SK-N-SH (cell line): ENCODE measurements around the gene HOXB6. TPM values are rescaled to one million over a fixed set of nuclear protein-coding genes. Genes with fewer than 3 reads are reported as not detected.

Experiments
- CTCF ChIA-PET: fragments of 300-600, 350-600 bp; formaldehyde crosslinking; extraction: SDS; loops from one replicate; lab custom pipeline; 2021; lab: Yijun Ruan, JAX
- POLR2A ChIA-PET: fragments of 350-600 bp; sonication (Branson Sonifier 250); formaldehyde crosslinking; extraction: SDS; loops from one replicate; lab custom pipeline; 2020; ENCODE audit warnings: antibody characterized with exemption, inconsistent platforms; lab: Yijun Ruan, JAX
- DNase-seq: peaks from one replicate; pipeline ENCODE4 v3.0.0; 2012
- H2AFZ ChIP-seq: fragments of 200-600 bp; sonication (generic); 2 replicates; pipeline ENCODE4 v1.8.1; 2016; ENCODE audit warnings: antibody characterized with exemption, mild to moderate bottlenecking, low read depth
- H3F3A ChIP-seq: fragments of 200-600 bp; sonication (generic); replicated peaks from 2 replicates; pipeline ENCODE3; 2016; ENCODE audit warnings: antibody characterized with exemption, mild to moderate bottlenecking; ENCODE audit not compliant: insufficient read depth
- H3K27ac ChIP-seq, 2 experiments: fragments of 200-500 bp in 1 of 2; fragments of 200-600 bp in 1 of 2; sonication (Bioruptor generic) in 1 of 2; sonication (generic), shearing (Covaris generic) in 1 of 2; 2 replicates each; pipeline versions ENCODE4 v1.5.1 to v1.6.1; 2014 to 2016; ENCODE audit warnings: low read depth in 2 of 2, inconsistent platforms in 1 of 2, low read length in 1 of 2, mild to moderate bottlenecking in 1 of 2, mixed read lengths in 1 of 2
- H3K27me3 ChIP-seq: fragments of 200-600 bp; sonication (generic), shearing (Covaris generic); 2 replicates; pipeline ENCODE4 v1.6.1; 2016; ENCODE audit warnings: mixed run types; ENCODE audit not compliant: insufficient read depth
- H3K36me3 ChIP-seq, 2 experiments: fragments of 200-500 bp in 1 of 2; fragments of 200-600 bp in 1 of 2; sonication (Bioruptor generic) in 1 of 2; sonication (generic) in 1 of 2; replicated peaks in 1 of 2; 2 replicates each; pipeline versions ENCODE3 to v1.5.1; 2014 to 2016; ENCODE audit warnings: low read length in 1 of 2, mild to moderate bottlenecking in 1 of 2; ENCODE audit not compliant: insufficient read depth in 2 of 2, control insufficient read depth in 1 of 2
- H3K4me1 ChIP-seq, 2 experiments: fragments of 200-500 bp in 1 of 2; fragments of 200-600 bp in 1 of 2; sonication (Bioruptor generic) in 1 of 2; sonication (generic), shearing (Covaris generic) in 1 of 2; 2 replicates each; pipeline versions ENCODE4 v1.5.1 to v1.6.1; 2014 to 2016; ENCODE audit warnings: low read depth in 1 of 2, low read length in 1 of 2, mixed run types in 1 of 2; ENCODE audit not compliant: insufficient read depth in 2 of 2, control insufficient read depth in 1 of 2
- H3K4me2 ChIP-seq: fragments of 200-600 bp; sonication (generic), shearing (Covaris generic); 2 replicates; pipeline ENCODE4 v1.6.1; 2017; ENCODE audit warnings: mixed run types
- H3K4me3 ChIP-seq, 2 experiments: fragments of 200-500 bp in 1 of 2; fragments of 200-600 bp in 1 of 2; sonication (Bioruptor generic) in 1 of 2; sonication (generic), shearing (Covaris generic) in 1 of 2; 2 replicates each; pipeline versions ENCODE4 v1.5.1 to v1.8.1; 2014 to 2016; ENCODE audit warnings: low read depth in 2 of 2, inconsistent platforms in 1 of 2, low read length in 1 of 2, mild to moderate bottlenecking in 1 of 2, mixed read lengths in 1 of 2, moderate library complexity in 1 of 2
- H3K79me2 ChIP-seq: fragments of 200-600 bp; sonication (generic); 2 replicates; pipeline ENCODE4 v1.8.1; 2017; ENCODE audit warnings: mild to moderate bottlenecking; ENCODE audit not compliant: insufficient read depth
- H3K9ac ChIP-seq: fragments of 200-600 bp; sonication (generic); 2 replicates; pipeline ENCODE4 v1.6.1; 2017; ENCODE audit warnings: mixed run types
- H3K9me2 ChIP-seq: fragments of 200-600 bp; sonication (generic); 2 replicates; pipeline ENCODE4 v1.6.1; 2017; ENCODE audit warnings: mixed run types
- H3K9me3 ChIP-seq: fragments of 200-600 bp; sonication (generic); 2 replicates; pipeline ENCODE4 v1.6.1; 2017; ENCODE audit warnings: mixed run types, mild to moderate bottlenecking, moderate library complexity
- H4K20me1 ChIP-seq: fragments of 200-600 bp; sonication (generic); 2 replicates; pipeline ENCODE4 v1.6.1; 2017; ENCODE audit warnings: mild to moderate bottlenecking, mixed run types; ENCODE audit not compliant: insufficient read depth
- EZH2phosphoT487 ChIP-seq: fragments of 200-600 bp; sonication (generic); IDR thresholded peaks from 2 replicates; pipeline ENCODE4 v1.6.1; 2017; ENCODE audit warnings: low read depth, mixed run types, mild to moderate bottlenecking, antibody characterized with exemption, moderate library complexity, borderline replicate concordance
- FOXJ3 ChIP-seq: sonication (generic); formaldehyde crosslinking; IDR thresholded peaks from 2 replicates; pipeline ENCODE4 v1.5.1; 2020; ENCODE audit warnings: mild to moderate bottlenecking, missing genetic modification reagents
- JUND ChIP-seq: IDR thresholded peaks from 2 replicates; pipeline ENCODE4 v1.4.0; 2012
- MAX ChIP-seq: IDR thresholded peaks from 2 replicates; pipeline ENCODE4 v1.4.0; 2012; ENCODE audit warnings: low read depth
- MEF2A ChIP-seq: IDR thresholded peaks from 2 replicates; pipeline ENCODE4 v1.4.0; 2012; ENCODE audit warnings: low read depth, borderline replicate concordance
- MXI1 ChIP-seq: IDR thresholded peaks from 2 replicates; pipeline ENCODE4 v1.6.1; 2012; ENCODE audit warnings: mild to moderate bottlenecking, low read depth, low read length, improper control_type of control experiment
- RCOR1 ChIP-seq: fragments of 150-350 bp; IDR thresholded peaks from 2 replicates; pipeline ENCODE4 v1.6.1; 2017; ENCODE audit warnings: antibody characterized with exemption, low read length
- REST ChIP-seq: IDR thresholded peaks from 2 replicates; pipeline ENCODE4 v1.6.1; 2012; ENCODE audit warnings: mild to moderate bottlenecking, low read depth, low read length, moderate library complexity
- SIN3A ChIP-seq: IDR thresholded peaks from 2 replicates; pipeline ENCODE4 v1.6.1; 2012; ENCODE audit warnings: low read depth, mild to moderate bottlenecking, low read length, moderate library complexity, borderline replicate concordance
- TCF12 ChIP-seq: IDR thresholded peaks from 2 replicates; pipeline ENCODE4 v1.4.0; 2012
- USF1 ChIP-seq: IDR thresholded peaks from 2 replicates; pipeline ENCODE4 v1.4.0; 2012; ENCODE audit warnings: low read depth, borderline replicate concordance
- USF2 ChIP-seq: fragments of 150-350 bp; IDR thresholded peaks from 2 replicates; pipeline ENCODE4 v1.6.1; 2017; ENCODE audit warnings: antibody characterized with exemption, low read length, low read depth, borderline replicate concordance
- YY1 ChIP-seq: IDR thresholded peaks from 2 replicates; pipeline ENCODE4 v1.4.0; 2012; ENCODE audit warnings: low read depth, mild to moderate bottlenecking
- WGBS: methylation state at CpG from one replicate; pipeline ENCODE4 v1.1.6; 2017; ENCODE audit warnings: low lambda C conversion rate; 5-methylcytosine and 5-hydroxymethylcytosine counted together
- polyA plus RNA-seq, 3 experiments: library from polyadenylated mRNA; depleted of rRNA; stranded (reverse); fragments of >200 nt; gene quantifications; 2 replicates each; pipeline ENCODE4 v1.2.3, GENCODE V29; 2012

HOXB6 gene
- polyA plus RNA-seq, 1 of the 3 experiments (the other 2 are of a cell fraction): not detected

GRCh38 chr17:48563867-48564187 is 41.0 kb downstream of the HOXB6 start:
- no peaks in the 10 kb centered on the region for H3K9me2 ChIP-seq
- no peak overlapping the region for H3K4me2 ChIP-seq
- peaks cover 4% of the 10 kb centered on the region; the same call in 1 of the 2 replicates for H4K20me1 ChIP-seq
- peaks cover 97% of the 10 kb centered on the region for H3K27me3 ChIP-seq
- TF ChIP-seq USF2: no peak
- no peak for TF ChIP-seq USF1
- TF ChIP-seq JUND: no peak
- TF ChIP-seq MXI1: no peak
- no peak for TF ChIP-seq YY1
- no peak for TF ChIP-seq RCOR1
- TF ChIP-seq MEF2A: no peak
- TF ChIP-seq REST: no peak
- TF ChIP-seq SIN3A: no peak
- no peak overlapping the region for H2AFZ ChIP-seq
- H3K9me3 ChIP-seq: no peaks in the 10 kb centered on the region
- no peak for DNase-seq
- no peaks in the 10 kb centered on the region for H3F3A ChIP-seq
- no peaks in the 10 kb centered on the region for H3K36me3 ChIP-seq
- POLR2A ChIA-PET: no interaction called here
- CTCF ChIA-PET: interaction anchor here (0.7 to 1.1 kb wide), 2 partner anchors 29 to 71 kb away, joined by 3 to 4 read pairs; no protein-coding TSS in a partner anchor
- H3K4me3 ChIP-seq: no peak overlapping the region
- peaks cover 0 to 2% of the 10 kb centered on the region in 2 experiments; a peak in 1 of 4 replicates for H3K4me1 ChIP-seq
- no peak overlapping the region for H3K9ac ChIP-seq
- H3K27ac ChIP-seq: no peak overlapping the region
- H3K79me2 ChIP-seq: no peaks in the 10 kb centered on the region
- WGBS: 21% methylated on average over 10 of the region's 10 CpGs

GRCh38 chr17:48563385-48563838 is 41.4 kb downstream of the HOXB6 start:
- TF ChIP-seq TCF12: no peak
- TF ChIP-seq EZH2phosphoT487: 0 out of 2 replicates have a peak, but pooled peaks have one; percentile 44
- no peak for TF ChIP-seq MAX
- TF ChIP-seq FOXJ3: no peak
- Histone ChIP-seq H3K4me1 (peaks cover 0 to 2% of the 10 kb centered on the region in 2 experiments; a peak in 1 of 4 replicates), H3K4me3 (no peak overlapping the region), H3K9me3 (no peaks in the 10 kb centered on the region), H3K4me2 (no peak overlapping the region), H3K36me3 (no peaks in the 10 kb centered on the region), H2AFZ (no peak overlapping the region), H3F3A (no peaks in the 10 kb centered on the region), H3K27ac (no peak overlapping the region), H3K9me2 (no peaks in the 10 kb centered on the region), H3K9ac (no peak overlapping the region), H3K27me3 (peaks cover 97% of the 10 kb centered on the region), H4K20me1 (peaks cover 4% of the 10 kb centered on the region; the same call in 1 of the 2 replicates), H3K79me2 (no peaks in the 10 kb centered on the region)
- ChIA-PET POLR2A (no interaction called here), CTCF (interaction anchor here (0.7 kb wide), 2 partner anchors 29 to 50 kb away, joined by 3 to 4 read pairs; no protein-coding TSS in a partner anchor)
- DNase-seq: no peak
- WGBS: 19% methylated on average over 6 of the region's 6 CpGs
